Cardiac septum (tissue), 1 donor: Measurements from ENCODE around the gene CDC40. TPM values are rescaled to one million over a fixed set of nuclear protein-coding genes. Genes with fewer than 3 reads are reported as not detected.
"Not testable (repeated sequence)": the region's sequence is repeated elsewhere in the genome, so short reads cannot be mapped to it uniquely, and the experiment has no call there.

Source experiments
- DNase-seq: peaks from one replicate; pipeline ENCODE4 v3.0.0-alpha.2; 2020; ENCODE audit warnings: low spot score
- intact Hi-C: fragments of 100-400 bp; cut with DNase I; formaldehyde crosslinking; loops from one replicate; pipeline ENCODE4 v1.14.0; 2022
- total RNA-seq: library from RNA; stranded (reverse); fragmentation: NEBNext Ultra II Directional; extraction: Animal tissue kit (Norgen Biotek cat#: 25700); gene quantifications from one replicate; pipeline ENCODE4 v1.2.1, GENCODE V29; 2021
- donor health status: DM: no; HTN: no; CAD: no.

CDC40 gene
- total RNA-seq, 1 donor from 2014 or later, result 11.7 TPM

GRCh38 chr6:110255211-110255750, 75.1 kb downstream of the CDC40 start:
- intact Hi-C loops, result no loop called here
- DNase-seq, result no peak

GRCh38 chr6:110256366-110256765, 76.1 kb downstream of the CDC40 start:
- intact Hi-C loops, result no loop called here

GRCh38 chr6:110265273-110265672, 85.0 kb downstream of the CDC40 start:
- intact Hi-C loops, result no loop called here
- DNase-seq, result no peak

More at GRCh38 chr6:110256366-110256765, 76.1 kb downstream of the CDC40 start:
- DNase-seq, result no peak

- DNase-seq, result no peak
- intact Hi-C loops, result no loop called here
Measured at GRCh38 chr6:110266996-110267395, 86.8 kb downstream of the CDC40 start.

GRCh38 chr6:110269623-110270022, 89.4 kb downstream of the CDC40 start:
- DNase-seq, result no peak
- intact Hi-C loops, result no loop called here

- DNase-seq, result no peak
- intact Hi-C loops, result no loop called here
Measured at GRCh38 chr6:110270165-110270564, 89.9 kb downstream of the CDC40 start.

GRCh38 chr6:110271732-110272022, 91.5 kb downstream of the CDC40 start:
- intact Hi-C loops, result no loop called here
- DNase-seq, result no peak

GRCh38 chr6:110272781-110273180, 92.6 kb downstream of the CDC40 start:
- DNase-seq, intact Hi-C loops: not testable (repeated sequence)

GRCh38 chr6:110277100-110277665, 97.0 kb downstream of the CDC40 start:
- no peak for DNase-seq

More at GRCh38 chr6:110277100-110277665, 97.0 kb downstream of the CDC40 start:
- intact Hi-C loops, result no loop called here

Other genes starting within 250 kb of the CDC40 start
- gene GPR6, start 202.1 kb upstream of the CDC40 start, total RNA-seq, result not detected
- 0.78 TPM for gene WASF1, start 757 bp upstream of the CDC40 start, total RNA-seq
- 2.0 TPM for gene METTL24, start 177.9 kb downstream of the CDC40 start, total RNA-seq
- 16.2 TPM for gene DDO, start 235.1 kb downstream of the CDC40 start, total RNA-seq